ENCODE measurements around the gene CLGN.
"Not testable (repeated sequence)": the region's sequence is repeated elsewhere in the genome, so short reads cannot be mapped to it uniquely, and the experiment has no call there.

The CLGN gene

GRCh38 chr4:140427106-140427918 is at the start of gene CLGN:
Gene CLGN (minus strand): TSS chr4:140427648. CDS start chr4:140413078, 14,570 bp downstream.
- peak within 1 kb of the TSS in 4 of 11 experiments; percentile 14 to 51 (median 35); a peak in 6 of 22 replicates for H3K27ac ChIP-seq
- peak in 10 of 11 experiments; percentile 15 to 90 (median 72); a peak in 14 of 22 replicates for TF ChIP-seq Cebpa-rat (IDR thresholded peaks at IDR 0.05)

DNA sequence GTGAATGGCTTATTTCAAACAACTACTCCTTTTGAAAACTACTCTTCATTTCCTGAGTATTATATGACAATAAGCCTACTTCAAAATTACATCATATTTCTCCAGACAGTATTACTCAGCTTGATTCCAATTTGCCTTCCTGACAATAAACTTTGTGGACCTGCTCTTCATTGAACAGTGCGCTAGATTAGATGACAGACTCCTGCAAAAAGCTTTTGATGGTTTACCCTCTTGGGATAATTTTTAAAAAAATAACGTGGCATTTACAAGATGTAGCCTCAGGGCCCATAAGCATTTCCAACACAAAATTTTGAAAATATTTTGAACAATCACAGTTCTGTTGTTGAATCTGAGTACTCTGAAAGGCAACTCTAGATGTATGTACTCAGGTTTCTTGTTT is 44.7 kb upstream of the CLGN start:
- Histone ChIP-seq H3K9ac (no peak overlapping the region), H3K27me3 (no peaks in the 10 kb centered on the region), H3K9me3 (replicated peaks in 1 of 11) (no peaks in the 10 kb centered on the region; a peak in 1 of 22 replicates), H3K4me3 (no peak overlapping the region), H3K4me2 (no peak overlapping the region), H3K36me3 (no peaks in the 10 kb centered on the region), H3K4me1 (no peaks in the 10 kb centered on the region; a peak in 1 of 20 replicates), H4K20me1 (no peaks in the 10 kb centered on the region), H3K27ac (no peak overlapping the region)
- TF ChIP-seq Cebpa-rat (IDR thresholded peaks at IDR 0.05), result no peak

More at GRCh38 chr4:140427106-140427918, at the start of gene CLGN:
- H3K9ac ChIP-seq, result peak within 1 kb of the TSS in 10 of 11 experiments; percentile 37 to 74 (median 63); a peak in 20 of 22 replicates
- peak within 1 kb of the TSS; percentile 64 to 90 (median 79) for H3K4me2 ChIP-seq
- H3K4me1 ChIP-seq, result 0 out of 20 replicates have a peak, but pooled peaks cover 0 to 4% (median 0%) of the 10 kb centered on the region in 10 experiments
- no peaks in the 10 kb centered on the region for H3K27me3 ChIP-seq
- no peaks in the 10 kb centered on the region for H3K36me3 ChIP-seq
- H4K20me1 ChIP-seq, result no peaks in the 10 kb centered on the region
- peaks cover 8 to 13% (median 10%) of the 10 kb centered on the region in 11 experiments; a peak in 15 of 22 replicates for H3K9me3 ChIP-seq (replicated peaks in 1 of 11)
- peak within 1 kb of the TSS; percentile 52 to 74 (median 67) for H3K4me3 ChIP-seq

- Histone ChIP-seq H4K20me1 (no peaks in the 10 kb centered on the region), H3K9ac (no peak overlapping the region), H3K36me3 (no peaks in the 10 kb centered on the region), H3K4me3 (no peak overlapping the region), H3K4me2 (no peak overlapping the region), H3K27me3 (no peaks in the 10 kb centered on the region), H3K27ac (no peak overlapping the region), H3K9me3 (replicated peaks in 1 of 11) (no peaks in the 10 kb centered on the region; a peak in 1 of 22 replicates), H3K4me1 (no peaks in the 10 kb centered on the region; a peak in 1 of 20 replicates)
- TF ChIP-seq Cebpa-rat (IDR thresholded peaks at IDR 0.05), result no peak
Observed at GRCh38 chr4:140469791-140470733, 42.6 kb upstream of the CLGN start.

DNA sequence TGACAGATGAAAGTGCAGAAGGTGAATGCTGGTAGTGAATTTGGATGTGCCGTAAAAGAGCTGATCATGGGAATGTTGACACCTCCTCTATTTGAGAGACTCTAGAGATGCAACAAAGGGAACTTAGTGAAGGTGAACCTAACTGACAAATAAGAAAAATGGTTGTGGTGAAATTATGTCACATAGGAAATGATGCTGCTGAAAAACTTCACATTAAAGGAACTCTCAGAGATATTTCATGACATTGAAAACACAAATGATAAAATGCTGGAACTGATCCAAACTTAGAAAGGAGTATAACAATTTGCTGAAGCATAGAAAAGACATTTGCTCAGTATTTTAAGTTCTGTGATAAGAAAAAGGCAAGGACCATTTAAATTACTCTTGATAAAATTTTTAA is 38.7 kb upstream of the CLGN start:
- Histone ChIP-seq H3K4me1 (no peaks in the 10 kb centered on the region; a peak in 1 of 20 replicates), H3K36me3 (no peaks in the 10 kb centered on the region), H3K27ac (no peak overlapping the region), H4K20me1 (no peaks in the 10 kb centered on the region), H3K4me2 (no peak overlapping the region), H3K9ac (no peak overlapping the region), H3K9me3 (replicated peaks in 1 of 11) (no peaks in the 10 kb centered on the region; a peak in 1 of 22 replicates), H3K4me3 (no peak overlapping the region), H3K27me3 (no peaks in the 10 kb centered on the region)
- no peak for TF ChIP-seq Cebpa-rat (IDR thresholded peaks at IDR 0.05)

- no peaks in the 10 kb centered on the region for H3K4me1 ChIP-seq
- no peak overlapping the region for H3K27ac ChIP-seq
- no peak overlapping the region for H3K4me2 ChIP-seq
- H3K4me3 ChIP-seq, result no peak overlapping the region
- no peaks in the 10 kb centered on the region for H4K20me1 ChIP-seq
- no peaks in the 10 kb centered on the region for H3K27me3 ChIP-seq
- H3K36me3 ChIP-seq, result no peaks in the 10 kb centered on the region
- no peak for TF ChIP-seq Cebpa-rat (IDR thresholded peaks at IDR 0.05)
- no peaks in the 10 kb centered on the region for H3K9me3 ChIP-seq (replicated peaks in 1 of 11)
- H3K9ac ChIP-seq, result no peak overlapping the region
Observed at GRCh38 chr4:140463614-140464013, 36.2 kb upstream of the CLGN start.

DNA sequence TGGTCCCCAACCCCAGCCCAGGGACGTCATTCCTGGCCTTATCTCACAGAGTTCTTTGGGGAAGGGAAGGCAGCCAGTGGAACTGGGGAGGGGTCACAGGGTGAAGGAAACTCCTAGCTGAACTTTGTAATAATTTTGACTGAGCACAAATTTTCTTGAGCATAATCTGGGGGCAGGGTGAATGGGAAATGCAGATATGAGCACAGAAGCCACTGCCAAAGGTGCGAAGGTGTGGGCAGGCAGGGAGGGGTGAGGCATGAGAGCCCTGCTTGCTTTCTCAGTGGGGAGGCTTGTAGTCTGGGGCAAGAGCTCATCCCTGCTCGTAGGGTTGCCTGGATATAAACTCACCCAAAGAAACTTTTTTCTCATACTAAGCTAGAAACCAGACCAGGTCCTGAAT is 35.7 kb upstream of the CLGN start:
- H3K9me3 ChIP-seq (replicated peaks in 1 of 11), result no peaks in the 10 kb centered on the region
- no peak overlapping the region for H3K4me3 ChIP-seq
- no peak for TF ChIP-seq Cebpa-rat (IDR thresholded peaks at IDR 0.05)
- no peaks in the 10 kb centered on the region for H4K20me1 ChIP-seq
- H3K27me3 ChIP-seq, result no peaks in the 10 kb centered on the region
- no peak overlapping the region for H3K27ac ChIP-seq
- H3K36me3 ChIP-seq, result no peaks in the 10 kb centered on the region
- H3K4me2 ChIP-seq, result no peak overlapping the region
- H3K9ac ChIP-seq, result no peak overlapping the region
- H3K4me1 ChIP-seq, result no peaks in the 10 kb centered on the region

DNA sequence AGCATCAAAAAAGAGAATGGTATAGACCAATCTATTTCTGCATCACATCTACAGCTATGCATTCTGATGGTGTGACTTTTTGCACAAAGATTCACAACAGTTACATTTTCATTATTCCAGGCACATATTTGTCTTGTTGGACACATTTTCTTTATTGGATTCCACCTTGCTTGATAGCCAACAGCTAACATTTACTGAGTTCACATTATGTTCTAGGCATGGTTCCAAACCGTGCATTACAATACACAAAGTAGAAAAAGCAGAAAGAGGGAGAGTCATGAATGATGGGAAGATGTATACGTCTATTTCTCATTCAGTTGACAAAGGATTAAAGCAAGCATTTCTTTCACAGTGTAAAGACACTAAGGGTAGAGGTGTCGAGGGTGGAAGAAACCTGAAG is 22.9 kb upstream of the CLGN start:
- Histone ChIP-seq H3K27me3 (no peaks in the 10 kb centered on the region), H3K27ac (no peak overlapping the region), H4K20me1 (no peaks in the 10 kb centered on the region), H3K4me2 (no peak overlapping the region), H3K4me3 (no peak overlapping the region), H3K9me3 (replicated peaks in 1 of 11) (no peaks in the 10 kb centered on the region), H3K36me3 (no peaks in the 10 kb centered on the region), H3K4me1 (no peaks in the 10 kb centered on the region), H3K9ac (no peak overlapping the region)
- no peak for TF ChIP-seq Cebpa-rat (IDR thresholded peaks at IDR 0.05)

- Histone ChIP-seq H3K27me3 (no peaks in the 10 kb centered on the region), H3K9ac (no peak overlapping the region), H3K4me3 (no peak overlapping the region), H3K4me1 (no peaks in the 10 kb centered on the region), H3K9me3 (replicated peaks in 1 of 11) (no peaks in the 10 kb centered on the region), H3K27ac (no peak overlapping the region), H3K4me2 (no peak overlapping the region), H3K36me3 (no peaks in the 10 kb centered on the region), H4K20me1 (no peaks in the 10 kb centered on the region)
- TF ChIP-seq Cebpa-rat (IDR thresholded peaks at IDR 0.05), result no peak
Observed at GRCh38 chr4:140448830-140449229, 21.4 kb upstream of the CLGN start.

DNA sequence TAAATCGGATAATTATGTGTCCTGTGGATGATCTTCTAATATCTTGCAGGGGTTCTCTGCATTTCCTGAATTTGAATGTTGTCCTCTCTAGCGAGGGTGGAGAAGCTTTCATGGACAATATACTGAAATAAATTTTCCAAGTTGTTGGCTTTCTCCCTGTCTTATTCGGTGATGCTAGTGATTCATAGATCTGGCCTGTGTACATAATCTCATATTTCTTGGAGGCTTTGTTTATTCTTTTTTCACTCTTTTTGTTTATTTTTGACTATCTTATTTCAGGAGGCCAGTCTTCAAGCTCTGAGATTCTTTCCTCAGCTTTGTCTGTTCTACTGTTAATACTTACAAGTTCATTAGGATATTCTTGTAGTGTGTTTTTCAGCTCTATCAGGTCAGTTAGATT is 20.7 kb upstream of the CLGN start:
- no peak overlapping the region for H3K4me3 ChIP-seq
- H3K4me1 ChIP-seq, result no peaks in the 10 kb centered on the region
- H3K27ac ChIP-seq, result no peak overlapping the region
- TF ChIP-seq Cebpa-rat (IDR thresholded peaks at IDR 0.05), result no peak
- H3K4me2 ChIP-seq, result no peak overlapping the region
- no peaks in the 10 kb centered on the region for H3K36me3 ChIP-seq
- H3K9me3 ChIP-seq (replicated peaks in 1 of 11), result no peaks in the 10 kb centered on the region
- H3K27me3 ChIP-seq, result no peaks in the 10 kb centered on the region
- H4K20me1 ChIP-seq, result no peaks in the 10 kb centered on the region
- no peak overlapping the region for H3K9ac ChIP-seq

DNA sequence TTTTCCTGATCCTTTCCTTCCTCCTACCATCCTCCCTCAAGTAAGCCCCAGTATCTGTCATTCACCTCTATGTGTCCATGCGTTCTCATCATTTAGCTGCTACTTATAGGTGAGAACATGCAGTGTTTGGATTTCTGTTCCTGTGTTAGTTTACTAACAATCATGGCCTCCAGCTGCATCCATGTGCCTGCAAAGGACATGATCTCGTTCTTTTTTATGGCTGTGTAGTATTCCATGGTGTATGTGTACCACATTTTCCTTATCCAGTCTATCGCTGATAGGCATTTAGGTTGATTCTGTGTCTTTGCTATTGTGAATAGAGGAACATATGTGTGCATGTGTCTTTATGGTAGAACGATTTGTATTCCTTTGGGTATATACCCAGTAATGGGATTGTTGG is 16.9 kb upstream of the CLGN start:
- H3K36me3 ChIP-seq; H3K4me3 ChIP-seq; H4K20me1 ChIP-seq; H3K27ac ChIP-seq; H3K4me1 ChIP-seq; H3K9ac ChIP-seq; H3K9me3 ChIP-seq (replicated peaks in 1 of 11); H3K4me2 ChIP-seq; H3K27me3 ChIP-seq: not testable (repeated sequence)
